Keratinocyte (primary cell): ENCODE results near the gene SKIC8. TPM values are rescaled to one million over a fixed set of nuclear protein-coding genes. Genes with fewer than 3 reads are reported as not detected.

Experiments used
- DNase-seq: peaks from one replicate; pipeline ENCODE4 v3.0.0-alpha.2; 2011; ENCODE audit warnings: low read depth, missing footprints, low spot score
- FAIRE-seq: peaks from 2 replicates; lab custom pipeline; 2011; peaks lifted over from hg19 to GRCh38; lab: Jason Lieb, UNC
- H2AFZ ChIP-seq: 2 replicates; pipeline ENCODE4 v1.6.0; 2012; ENCODE audit warnings: low read length, control low read depth, inconsistent platforms; ENCODE audit not compliant: control insufficient read depth
- H3K27ac ChIP-seq: 2 replicates; pipeline ENCODE4 v1.5.1; 2011; ENCODE audit warnings: low read length; ENCODE audit not compliant: control insufficient read depth, insufficient read depth
- H3K27me3 ChIP-seq: 3 replicates; pipeline ENCODE4 v1.6.0; 2011; ENCODE audit warnings: low read length; ENCODE audit not compliant: control insufficient read depth, insufficient read depth; ENCODE audit errors: extremely low read depth
- H3K36me3 ChIP-seq, 2 experiments: 2 replicates in 1 of 2; 3 replicates in 1 of 2; pipeline ENCODE4 v1.5.1; 2011; ENCODE audit warnings: low read length in 2 of 2, mild to moderate bottlenecking in 1 of 2; ENCODE audit not compliant: control insufficient read depth in 2 of 2, insufficient read depth in 2 of 2; ENCODE audit errors: extremely low read depth in 1 of 2
- H3K4me1 ChIP-seq: 3 replicates; pipeline ENCODE4 v1.5.1; 2011; ENCODE audit warnings: low read length; ENCODE audit not compliant: control insufficient read depth, insufficient read depth; ENCODE audit errors: extremely low read depth
- H3K4me2 ChIP-seq: 3 replicates; pipeline ENCODE4 v1.6.0; 2011; ENCODE audit warnings: low read depth, low read length; ENCODE audit not compliant: control insufficient read depth, insufficient read depth; ENCODE audit errors: extremely low read depth
- H3K4me3 ChIP-seq, 3 experiments: fragments of 200-600 bp in 1 of 3; sonication (generic) in 1 of 3; 2 replicates in 2 of 3; 3 replicates in 1 of 3; pipeline ENCODE4 v1.5.1; 2011 to 2016; ENCODE audit warnings: low read length in 3 of 3, mild to moderate bottlenecking in 3 of 3, control low read depth in 2 of 3, inconsistent platforms in 1 of 3, low read depth in 1 of 3, mixed read lengths in 1 of 3, mixed run types in 1 of 3, moderate library complexity in 1 of 3; ENCODE audit not compliant: control insufficient read depth in 2 of 3, insufficient read depth in 2 of 3; ENCODE audit errors: extremely low read depth in 1 of 3
- H3K79me2 ChIP-seq: 2 replicates; pipeline ENCODE4 v1.6.0; 2012; ENCODE audit warnings: low read length; ENCODE audit not compliant: control insufficient read depth, insufficient read depth
- H3K9ac ChIP-seq: 3 replicates; pipeline ENCODE4 v1.6.0; 2011; ENCODE audit warnings: low read length; ENCODE audit not compliant: control insufficient read depth, insufficient read depth; ENCODE audit errors: extremely low read depth
- H3K9me1 ChIP-seq: 3 replicates; pipeline ENCODE4 v1.6.0; 2011; ENCODE audit warnings: low read length; ENCODE audit not compliant: control insufficient read depth, insufficient read depth; ENCODE audit errors: extremely low read depth
- H3K9me3 ChIP-seq: 2 replicates; pipeline ENCODE4 v1.5.1; 2012; ENCODE audit warnings: low read depth, low read length; ENCODE audit not compliant: control insufficient read depth
- H4K20me1 ChIP-seq: 3 replicates; pipeline ENCODE4 v1.6.0; 2011; ENCODE audit warnings: low read length; ENCODE audit not compliant: control insufficient read depth, insufficient read depth; ENCODE audit errors: extremely low read depth
- EZH2 ChIP-seq: IDR thresholded peaks from one replicate; pipeline ENCODE4 v1.6.1; 2012; ENCODE audit warnings: inconsistent platforms, mild to moderate bottlenecking, low read length, moderate library complexity
- dilution Hi-C: fragments of 300-500 bp; cut with MboI; formaldehyde crosslinking; loops from one replicate; pipeline ENCODE4 v1.7.0; 2020; ENCODE audit warnings: low sequenced_read_pairs; ENCODE audit not compliant: extremely low pct_ligation_motif_present
- polyA plus RNA-seq, 5 experiments: library from polyadenylated mRNA; depleted of rRNA in 3 of 5; stranded (reverse) in 3 of 5; stranded (forward) in 1 of 5; unstranded in 1 of 5; fragments of >200 nt; gene quantifications; 1 replicate in 1 of 5; 2 replicates in 3 of 5; 3 replicates in 1 of 5; pipeline versions ENCODE4 v1.2.1 to v1.2.3, GENCODE V29; 2011 to 2012; ENCODE audit warnings: missing spikeins in 2 of 5, low read depth in 1 of 5, low replicate concordance in 1 of 5
- TF ChIP-seq, protein P1 (sequence below), 3 experiments: IDR thresholded peaks in 1 of 3; conservative IDR thresholded peaks in 1 of 3; optimal IDR thresholded peaks in 1 of 3; 2 replicates in 2 of 3; 3 replicates in 1 of 3; pipeline versions ENCODE3 to v1.5.1; 2011; ENCODE audit warnings: low read length in 3 of 3, mild to moderate bottlenecking in 3 of 3, moderate library complexity in 2 of 3, control low read depth in 1 of 3, inconsistent platforms in 1 of 3; ENCODE audit not compliant: insufficient read depth in 2 of 3; ENCODE audit errors: extremely low read depth in 1 of 3

SKIC8 gene
- polyA plus RNA-seq, 1 donor (not counting 4 experiments of a cell fraction or from before 2014, with no cell fraction given) = 101 TPM

DNA sequence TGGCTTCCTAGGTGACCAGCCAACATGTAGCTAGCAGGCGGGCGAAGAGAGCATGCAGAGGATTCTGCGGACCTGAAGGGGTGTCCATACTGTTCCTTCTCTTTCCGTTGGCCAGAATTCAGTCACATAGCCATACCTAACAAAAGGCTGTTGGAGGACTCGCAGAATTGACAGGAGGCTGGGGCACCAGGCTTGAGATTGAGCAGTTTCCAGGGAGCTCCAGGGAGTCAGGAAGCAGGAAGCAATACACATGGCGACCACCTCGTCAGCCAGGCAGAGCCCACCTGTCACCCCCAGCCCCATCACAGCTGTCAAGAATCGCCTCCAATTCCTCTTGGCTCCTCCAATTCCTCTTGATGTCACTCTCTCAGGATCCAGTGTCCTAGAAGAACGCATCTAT, 48.3 kb downstream of the SKIC8 start:
- no peak for TF ChIP-seq EZH2
- TF ChIP-seq, protein P1, sequence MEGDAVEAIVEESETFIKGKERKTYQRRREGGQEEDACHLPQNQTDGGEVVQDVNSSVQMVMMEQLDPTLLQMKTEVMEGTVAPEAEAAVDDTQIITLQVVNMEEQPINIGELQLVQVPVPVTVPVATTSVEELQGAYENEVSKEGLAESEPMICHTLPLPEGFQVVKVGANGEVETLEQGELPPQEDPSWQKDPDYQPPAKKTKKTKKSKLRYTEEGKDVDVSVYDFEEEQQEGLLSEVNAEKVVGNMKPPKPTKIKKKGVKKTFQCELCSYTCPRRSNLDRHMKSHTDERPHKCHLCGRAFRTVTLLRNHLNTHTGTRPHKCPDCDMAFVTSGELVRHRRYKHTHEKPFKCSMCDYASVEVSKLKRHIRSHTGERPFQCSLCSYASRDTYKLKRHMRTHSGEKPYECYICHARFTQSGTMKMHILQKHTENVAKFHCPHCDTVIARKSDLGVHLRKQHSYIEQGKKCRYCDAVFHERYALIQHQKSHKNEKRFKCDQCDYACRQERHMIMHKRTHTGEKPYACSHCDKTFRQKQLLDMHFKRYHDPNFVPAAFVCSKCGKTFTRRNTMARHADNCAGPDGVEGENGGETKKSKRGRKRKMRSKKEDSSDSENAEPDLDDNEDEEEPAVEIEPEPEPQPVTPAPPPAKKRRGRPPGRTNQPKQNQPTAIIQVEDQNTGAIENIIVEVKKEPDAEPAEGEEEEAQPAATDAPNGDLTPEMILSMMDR (optimal IDR thresholded peaks at IDR 0.05 in 1 of 3, IDR thresholded peaks at IDR 0.05 in 1 of 3, conservative IDR thresholded peaks at IDR 0.05 in 1 of 3; ENCODE audit: extremely low read depth in 1 of 3, insufficient read depth in 2 of 3, low read length in 3 of 3) = no peak
- no peaks in the 10 kb centered on the region for H3K9me1 ChIP-seq
- H3K9ac ChIP-seq = no peak overlapping the region
- no peak overlapping the region for H3K4me3 ChIP-seq
- H3K4me1 ChIP-seq = no peaks in the 10 kb centered on the region
- no peaks in the 10 kb centered on the region for H3K9me3 ChIP-seq
- dilution Hi-C loops = no loop called here
- H4K20me1 ChIP-seq = no peaks in the 10 kb centered on the region
- no peak overlapping the region for H3K27ac ChIP-seq
- H3K4me2 ChIP-seq = no peak overlapping the region
- H3K79me2 ChIP-seq = no peaks in the 10 kb centered on the region
- H3K36me3 ChIP-seq = no peaks in the 10 kb centered on the region
- no peak for DNase-seq
- no peak overlapping the region for H2AFZ ChIP-seq
- no peaks in the 10 kb centered on the region for H3K27me3 ChIP-seq
- no peak for FAIRE-seq

DNA sequence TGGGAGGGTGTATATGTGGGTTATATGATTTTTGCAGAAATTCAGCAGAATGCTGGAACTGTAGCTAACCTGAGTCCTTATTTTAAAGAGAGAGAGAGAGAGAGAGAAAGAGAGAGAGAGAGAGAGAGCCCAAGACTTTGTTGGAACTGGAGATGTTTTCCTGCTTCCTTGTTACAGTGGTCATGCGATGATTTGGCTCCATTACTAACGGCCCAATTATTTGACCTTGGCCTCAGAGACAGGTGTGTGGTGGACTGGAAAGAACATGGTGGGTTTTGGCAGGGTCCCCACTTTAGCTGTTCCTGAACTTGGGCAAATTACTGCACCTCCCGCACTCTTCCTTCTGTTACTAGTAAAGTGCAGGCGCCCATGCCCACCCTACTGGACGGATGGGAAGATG, 50.3 kb downstream of the SKIC8 start:
- no peak overlapping the region for H3K4me2 ChIP-seq
- H3K9me3 ChIP-seq = no peaks in the 10 kb centered on the region
- no peak overlapping the region for H3K9ac ChIP-seq
- TF ChIP-seq, protein P1 (optimal IDR thresholded peaks at IDR 0.05 in 1 of 3, IDR thresholded peaks at IDR 0.05 in 1 of 3, conservative IDR thresholded peaks at IDR 0.05 in 1 of 3; ENCODE audit: extremely low read depth in 1 of 3, insufficient read depth in 2 of 3, low read length in 3 of 3) = no peak
- no peak for TF ChIP-seq EZH2
- DNase-seq (no peak), FAIRE-seq (no peak)
- dilution Hi-C loops = no loop called here
- no peaks in the 10 kb centered on the region for H3K4me1 ChIP-seq
- H3K79me2 ChIP-seq = no peaks in the 10 kb centered on the region
- no peak overlapping the region for H2AFZ ChIP-seq
- H4K20me1 ChIP-seq = no peaks in the 10 kb centered on the region
- H3K36me3 ChIP-seq = no peaks in the 10 kb centered on the region
- H3K27ac ChIP-seq = no peak overlapping the region
- H3K9me1 ChIP-seq = no peaks in the 10 kb centered on the region
- H3K4me3 ChIP-seq = no peak overlapping the region
- H3K27me3 ChIP-seq = no peaks in the 10 kb centered on the region
